Measurements from ENCODE around the gene CD63. TPM values are rescaled to one million over a fixed set of nuclear protein-coding genes. Genes with fewer than 3 reads are reported as not detected.

CD63 gene
- total and polyA plus RNA-seq, 7 experiments from 2014 or later: 43.2 to 216 (median 68.7) TPM

DNA sequence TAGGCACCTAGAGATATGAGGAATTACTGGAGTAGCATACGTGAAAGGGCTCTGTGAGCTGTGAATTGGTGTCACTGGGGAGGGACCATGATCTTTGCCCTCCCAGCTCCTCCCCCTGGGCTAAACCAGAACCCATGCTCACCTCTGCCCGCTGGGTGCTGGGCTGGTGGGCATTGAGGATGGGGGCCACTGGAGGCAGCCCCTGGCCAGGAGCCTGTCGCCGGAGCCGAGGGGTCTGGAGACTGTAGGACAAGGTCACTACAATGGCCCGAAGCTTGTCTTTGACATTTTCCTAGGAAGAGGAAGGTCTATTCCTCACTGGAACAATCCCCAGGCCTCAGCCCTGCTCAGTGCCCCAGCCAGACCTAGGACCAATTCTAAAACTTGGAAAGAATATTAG is 32.7 kb downstream of the CD63 start:
- no peaks in the 10 kb centered on the region for H3K36me3 Mint-ChIP-seq
- no peak for DNase-seq
- intact Hi-C loops (cut with micrococcal nuclease): no loop called here
- ChIA-PET CTCF (no interaction called here), POLR2A (no interaction called here)
- no peaks in the 10 kb centered on the region for H3K9me3 ChIP-seq (ENCODE audit: control insufficient read depth in 2 of 3, low read length in 3 of 3)
- no peaks in the 10 kb centered on the region for H3K9me3 Mint-ChIP-seq
- H3K27ac ChIP-seq (ENCODE audit: low read depth, low read length): no peak overlapping the region
- H3K27me3 ChIP-seq (ENCODE audit: control insufficient read depth in 2 of 2, insufficient read depth in 2 of 2, low read length in 2 of 2): no peaks in the 10 kb centered on the region
- H3K4me1 Mint-ChIP-seq: peaks cover 0 to 4% (median 0%) of the 10 kb centered on the region in 7 donors
- H3K27me3 Mint-ChIP-seq: no peaks in the 10 kb centered on the region
- no peak overlapping the region for H3K4me3 Mint-ChIP-seq
- H3K27ac Mint-ChIP-seq: no peak overlapping the region
- no peak for ATAC-seq
- no peaks in the 10 kb centered on the region for H3K4me1 ChIP-seq (ENCODE audit: control insufficient read depth in 2 of 2, insufficient read depth in 2 of 2, low read length in 2 of 2)
- H3K36me3 ChIP-seq (ENCODE audit: control insufficient read depth in 2 of 3, insufficient read depth in 3 of 3, low read length in 3 of 3): no peaks in the 10 kb centered on the region
- no peak overlapping the region for H3K4me3 ChIP-seq (ENCODE audit: low read length)

DNA sequence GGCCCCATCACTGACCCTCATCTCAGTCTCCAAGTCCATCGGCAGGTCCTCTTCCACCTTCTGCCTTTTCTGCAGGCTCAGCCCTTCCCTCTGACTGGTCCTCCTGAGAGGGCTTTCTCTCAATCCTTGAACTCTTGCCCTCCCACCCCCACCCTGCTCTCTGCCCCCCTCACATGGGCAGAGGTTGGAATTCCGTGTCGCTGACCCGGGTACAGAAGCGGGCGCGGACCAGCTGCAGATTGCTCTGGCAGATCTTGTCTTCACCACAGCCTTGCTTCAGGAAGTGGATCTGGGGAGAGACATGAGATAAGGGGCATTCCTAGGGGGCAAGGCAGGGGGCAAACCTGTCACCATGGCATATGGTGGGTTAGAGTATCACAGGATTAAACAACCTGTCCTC is 33.5 kb downstream of the CD63 start:
- POLR2A ChIA-PET: no interaction called here
- DNase-seq (no peak), ATAC-seq (no peak)
- Mint-ChIP-seq H3K27me3 (no peaks in the 10 kb centered on the region), H3K4me3 (no peak overlapping the region), H3K27ac (no peak overlapping the region), H3K9me3 (no peaks in the 10 kb centered on the region), H3K4me1 (peaks cover 0 to 4% (median 0%) of the 10 kb centered on the region in 7 donors), H3K36me3 (no peaks in the 10 kb centered on the region)
- intact Hi-C loops (cut with micrococcal nuclease): no loop called here
- H3K4me1 ChIP-seq (ENCODE audit: control insufficient read depth in 2 of 2, insufficient read depth in 2 of 2, low read length in 2 of 2): no peaks in the 10 kb centered on the region
- CTCF ChIA-PET: no interaction called here
- no peak overlapping the region for H3K27ac ChIP-seq (ENCODE audit: low read depth, low read length)
- no peaks in the 10 kb centered on the region for H3K9me3 ChIP-seq (ENCODE audit: control insufficient read depth in 2 of 3, low read length in 3 of 3)
- no peak overlapping the region for H3K4me3 ChIP-seq (ENCODE audit: low read length)
- H3K27me3 ChIP-seq (ENCODE audit: control insufficient read depth in 2 of 2, insufficient read depth in 2 of 2, low read length in 2 of 2): no peaks in the 10 kb centered on the region
- no peaks in the 10 kb centered on the region for H3K36me3 ChIP-seq (ENCODE audit: control insufficient read depth in 2 of 3, insufficient read depth in 3 of 3, low read length in 3 of 3)

DNA sequence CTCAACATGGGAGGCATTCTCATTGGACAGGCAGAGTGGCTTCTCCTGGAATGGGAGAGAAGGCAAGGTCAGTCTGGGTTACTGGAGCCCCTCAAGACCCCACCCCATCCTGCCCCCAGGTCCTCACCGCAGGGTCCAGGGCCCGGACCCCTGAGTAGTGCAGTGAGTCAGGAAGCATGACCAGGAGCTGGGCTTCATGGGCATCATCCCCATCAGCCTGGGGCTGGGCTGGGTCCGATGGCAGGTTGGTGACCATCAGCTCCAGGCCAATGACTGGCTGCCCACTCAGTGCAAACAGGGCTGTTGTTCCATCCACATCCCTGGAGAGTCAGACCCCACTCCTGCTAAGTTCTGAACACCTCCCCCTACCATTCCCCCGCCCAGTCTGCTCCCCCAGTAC is 34.2 kb downstream of the CD63 start:
- ChIA-PET CTCF (no interaction called here), POLR2A (no interaction called here)
- Histone ChIP-seq H3K9me3 (ENCODE audit: control insufficient read depth in 2 of 3, low read length in 3 of 3) (no peaks in the 10 kb centered on the region), H3K27me3 (ENCODE audit: control insufficient read depth in 2 of 2, insufficient read depth in 2 of 2, low read length in 2 of 2) (no peaks in the 10 kb centered on the region), H3K36me3 (ENCODE audit: control insufficient read depth in 2 of 3, insufficient read depth in 3 of 3, low read length in 3 of 3) (no peaks in the 10 kb centered on the region), H3K27ac (ENCODE audit: low read depth, low read length) (no peak overlapping the region), H3K4me1 (ENCODE audit: control insufficient read depth in 2 of 2, insufficient read depth in 2 of 2, low read length in 2 of 2) (no peaks in the 10 kb centered on the region), H3K4me3 (ENCODE audit: low read length) (no peak overlapping the region)
- H3K4me1 Mint-ChIP-seq: no peaks in the 10 kb centered on the region
- no peak for DNase-seq
- no peaks in the 10 kb centered on the region for H3K27me3 Mint-ChIP-seq
- H3K27ac Mint-ChIP-seq: peak overlapping the region in 1 of 9 donors; percentile 14
- no peaks in the 10 kb centered on the region for H3K9me3 Mint-ChIP-seq
- ATAC-seq: no peak
- H3K36me3 Mint-ChIP-seq: no peaks in the 10 kb centered on the region
- no peak overlapping the region for H3K4me3 Mint-ChIP-seq
- intact Hi-C loops (cut with micrococcal nuclease): no loop called here

DNA sequence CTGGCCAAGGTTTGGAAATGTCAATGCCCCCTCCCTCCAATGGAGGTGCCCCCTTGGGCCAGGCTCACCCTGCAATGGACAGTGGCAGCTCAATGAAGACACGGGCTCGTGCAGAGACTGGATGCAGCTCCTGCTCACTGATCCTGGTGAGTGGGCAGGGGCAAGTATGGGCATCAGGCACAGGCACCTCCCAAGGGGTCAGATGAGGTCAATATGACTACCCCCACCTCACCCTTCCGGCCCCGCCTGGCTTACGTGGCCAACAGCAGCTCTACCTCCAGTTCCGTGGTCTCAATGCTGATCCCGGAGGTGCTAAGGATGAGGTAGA is 34.7 kb downstream of the CD63 start:
- Histone ChIP-seq H3K27ac (ENCODE audit: low read depth, low read length) (no peak overlapping the region), H3K4me1 (ENCODE audit: control insufficient read depth in 2 of 2, insufficient read depth in 2 of 2, low read length in 2 of 2) (no peaks in the 10 kb centered on the region), H3K27me3 (ENCODE audit: control insufficient read depth in 2 of 2, insufficient read depth in 2 of 2, low read length in 2 of 2) (no peaks in the 10 kb centered on the region), H3K9me3 (ENCODE audit: control insufficient read depth in 2 of 3, low read length in 3 of 3) (no peaks in the 10 kb centered on the region), H3K36me3 (ENCODE audit: control insufficient read depth in 2 of 3, insufficient read depth in 3 of 3, low read length in 3 of 3) (no peaks in the 10 kb centered on the region), H3K4me3 (ENCODE audit: low read length) (no peak overlapping the region)
- Mint-ChIP-seq H3K4me1 (no peaks in the 10 kb centered on the region), H3K9me3 (no peaks in the 10 kb centered on the region), H3K27me3 (no peaks in the 10 kb centered on the region), H3K4me3 (no peak overlapping the region), H3K27ac (no peak overlapping the region), H3K36me3 (no peaks in the 10 kb centered on the region)
- DNase-seq (no peak), ATAC-seq (no peak)
- ChIA-PET CTCF (no interaction called here), POLR2A (no interaction called here)
- intact Hi-C loops (cut with micrococcal nuclease): no loop called here

DNA sequence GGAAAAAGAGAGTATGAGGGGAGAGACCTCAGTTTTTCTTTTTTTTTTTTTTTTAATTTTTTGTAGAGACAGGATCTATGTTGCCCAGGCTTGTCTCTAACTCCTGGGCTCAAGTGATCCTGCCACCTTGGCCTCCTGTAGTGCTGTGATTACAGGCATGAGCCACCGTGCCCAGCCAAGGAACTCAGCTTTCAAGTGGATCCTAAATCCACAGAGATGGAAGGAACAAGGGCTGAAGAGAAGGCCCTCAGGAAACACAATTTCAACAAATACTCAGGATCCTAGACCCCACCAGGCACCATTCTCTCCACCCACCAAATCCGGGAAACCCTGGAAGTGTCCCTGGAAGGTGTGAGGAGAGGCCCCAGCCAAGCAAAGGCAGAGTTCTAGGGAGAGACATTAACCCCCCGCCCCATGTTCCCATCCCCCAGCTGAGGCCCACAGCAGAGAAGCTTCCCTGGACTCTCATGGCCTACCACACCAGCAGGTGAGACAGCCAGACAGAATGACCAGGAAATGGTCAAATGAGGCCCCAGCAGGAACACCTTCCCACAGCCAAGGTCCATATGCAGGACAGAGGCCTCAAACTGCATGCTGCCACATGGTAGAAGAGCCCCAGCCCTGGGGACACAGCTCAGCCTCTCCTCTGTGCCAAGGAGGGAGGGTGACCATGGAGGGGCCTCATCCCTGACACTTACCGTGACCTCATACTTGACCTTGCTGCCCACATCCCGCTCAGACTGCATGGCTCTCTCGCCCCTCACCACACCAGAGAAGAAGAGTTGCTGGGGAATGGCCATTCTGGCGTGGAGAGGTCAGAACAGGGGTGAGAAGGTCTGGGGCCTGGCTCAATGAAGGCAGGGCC is 35.3 kb downstream of the CD63 start:
- POLR2A ChIA-PET: no interaction called here
- H3K4me3 Mint-ChIP-seq: no peak overlapping the region
- Histone ChIP-seq H3K27ac (ENCODE audit: low read depth, low read length) (no peak overlapping the region), H3K36me3 (ENCODE audit: control insufficient read depth in 2 of 3, insufficient read depth in 3 of 3, low read length in 3 of 3) (no peaks in the 10 kb centered on the region), H3K9me3 (ENCODE audit: control insufficient read depth in 2 of 3, low read length in 3 of 3) (no peaks in the 10 kb centered on the region), H3K4me3 (ENCODE audit: low read length) (no peak overlapping the region), H3K27me3 (ENCODE audit: control insufficient read depth in 2 of 2, insufficient read depth in 2 of 2, low read length in 2 of 2) (no peaks in the 10 kb centered on the region), H3K4me1 (ENCODE audit: control insufficient read depth in 2 of 2, insufficient read depth in 2 of 2, low read length in 2 of 2) (no peaks in the 10 kb centered on the region)
- no peaks in the 10 kb centered on the region for H3K27me3 Mint-ChIP-seq
- DNase-seq (no peak), ATAC-seq (no peak)
- intact Hi-C loops (cut with micrococcal nuclease): no loop called here
- H3K36me3 Mint-ChIP-seq: no peaks in the 10 kb centered on the region
- no peaks in the 10 kb centered on the region for H3K4me1 Mint-ChIP-seq
- H3K9me3 Mint-ChIP-seq: no peaks in the 10 kb centered on the region
- CTCF ChIA-PET: no interaction called here
- H3K27ac Mint-ChIP-seq: peak overlapping the region in 1 of 9 donors; percentile 49

DNA sequence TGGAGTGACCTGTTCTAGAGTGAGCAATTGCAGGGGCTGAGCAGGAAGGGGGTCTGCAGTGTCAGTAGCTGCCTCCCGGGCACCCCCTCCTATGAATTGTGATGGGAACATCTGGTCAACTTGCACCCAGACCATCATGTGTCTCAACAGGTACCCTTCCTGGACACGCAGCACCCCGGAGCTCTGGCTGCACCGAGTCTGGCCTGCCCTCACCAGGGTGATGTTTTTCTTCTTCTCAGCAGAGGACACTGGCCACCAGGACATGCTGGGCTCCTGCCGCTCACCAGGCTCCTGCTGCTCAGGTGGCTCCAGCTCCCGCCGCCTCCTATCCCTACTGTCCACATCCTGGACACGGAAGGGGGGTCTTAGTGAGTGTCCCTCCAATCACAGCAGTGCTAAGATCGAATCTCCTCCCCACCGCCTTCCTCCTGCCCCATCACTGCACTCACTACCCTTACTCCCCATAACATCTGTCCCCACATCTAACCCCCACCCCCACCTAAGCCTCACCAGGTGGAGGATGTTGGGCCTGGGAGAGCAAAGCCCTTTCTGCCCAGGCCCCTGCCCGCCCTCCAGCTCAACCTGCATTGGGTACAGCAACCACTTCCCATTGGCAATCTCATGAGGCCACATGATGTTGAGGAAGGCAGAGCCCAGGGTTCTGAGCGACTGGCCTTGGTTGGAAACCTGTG is 36.0 kb downstream of the CD63 start:
- Mint-ChIP-seq H3K9me3 (no peaks in the 10 kb centered on the region), H3K4me3 (no peak overlapping the region), H3K36me3 (no peaks in the 10 kb centered on the region), H3K27me3 (no peaks in the 10 kb centered on the region), H3K27ac (no peak overlapping the region), H3K4me1 (peaks cover 0 to 2% (median 0%) of the 10 kb centered on the region in 7 donors)
- no peak for ATAC-seq
- Histone ChIP-seq H3K27me3 (ENCODE audit: control insufficient read depth in 2 of 2, insufficient read depth in 2 of 2, low read length in 2 of 2) (no peaks in the 10 kb centered on the region), H3K27ac (ENCODE audit: low read depth, low read length) (no peak overlapping the region), H3K4me3 (ENCODE audit: low read length) (no peak overlapping the region), H3K36me3 (ENCODE audit: control insufficient read depth in 2 of 3, insufficient read depth in 3 of 3, low read length in 3 of 3) (no peaks in the 10 kb centered on the region), H3K9me3 (ENCODE audit: control insufficient read depth in 2 of 3, low read length in 3 of 3) (no peaks in the 10 kb centered on the region), H3K4me1 (ENCODE audit: control insufficient read depth in 2 of 2, insufficient read depth in 2 of 2, low read length in 2 of 2) (no peaks in the 10 kb centered on the region)
- POLR2A ChIA-PET: no interaction called here
- CTCF ChIA-PET: no interaction called here
- intact Hi-C loops (cut with micrococcal nuclease): no loop called here
- no peak for DNase-seq
